Dedifferentiated amniotic fluid mesenchymal stem cell (primary cell): ENCODE results near the gene KCNJ18.
"Not testable (repeated sequence)": the region's sequence is repeated elsewhere in the genome, so short reads cannot be mapped to it uniquely, and the experiment has no call there.

Experiments
- DNase-seq: peaks from one replicate; pipeline ENCODE4 v3.0.0-alpha.2; 2016; ENCODE audit errors: extremely low spot score

Gene KCNJ18

GRCh38 chr17:21724216-21725006 is 32.1 kb downstream of the KCNJ18 start:
- DNase-seq: not testable (repeated sequence)

- not testable (repeated sequence) for DNase-seq
Observed at GRCh38 chr17:21731076-21731475, 38.8 kb downstream of the KCNJ18 start.

- DNase-seq: not testable (repeated sequence)
Observed at GRCh38 chr17:21733931-21734330, 41.6 kb downstream of the KCNJ18 start.

GRCh38 chr17:21735814-21736213 is 43.5 kb downstream of the KCNJ18 start:
- DNase-seq: not testable (repeated sequence)

- DNase-seq: not testable (repeated sequence)
Observed at GRCh38 chr17:21737015-21737580, 44.8 kb downstream of the KCNJ18 start.

GRCh38 chr17:21738241-21738640 is 45.9 kb downstream of the KCNJ18 start:
- DNase-seq: not testable (repeated sequence)

- not testable (repeated sequence) for DNase-seq
Observed at GRCh38 chr17:21738877-21739474, 46.7 kb downstream of the KCNJ18 start.

GRCh38 chr17:21739485-21739884 is 47.2 kb downstream of the KCNJ18 start:
- not testable (repeated sequence) for DNase-seq

GRCh38 chr17:21740836-21741235 is 48.5 kb downstream of the KCNJ18 start:
- DNase-seq: not testable (repeated sequence)

GRCh38 chr17:21741520-21741919 is 49.2 kb downstream of the KCNJ18 start:
- not testable (repeated sequence) for DNase-seq

GRCh38 chr17:21742326-21742725 is 50.0 kb downstream of the KCNJ18 start:
- no peak for DNase-seq

GRCh38 chr17:21744151-21744550 is 51.8 kb downstream of the KCNJ18 start:
- DNase-seq: not testable (repeated sequence)

- not testable (repeated sequence) for DNase-seq
Observed at GRCh38 chr17:21744621-21745020, 52.3 kb downstream of the KCNJ18 start.

GRCh38 chr17:21745385-21746054 is 53.2 kb downstream of the KCNJ18 start:
- DNase-seq: not testable (repeated sequence)

GRCh38 chr17:21746415-21746814 is 54.1 kb downstream of the KCNJ18 start:
- not testable (repeated sequence) for DNase-seq

GRCh38 chr17:21747195-21747915 is 55.0 kb downstream of the KCNJ18 start:
- DNase-seq: not testable (repeated sequence)

- DNase-seq: not testable (repeated sequence)
Observed at GRCh38 chr17:21748686-21749085, 56.4 kb downstream of the KCNJ18 start.

GRCh38 chr17:21749696-21750531 is 57.6 kb downstream of the KCNJ18 start:
- DNase-seq: not testable (repeated sequence)

- DNase-seq: not testable (repeated sequence)
Observed at GRCh38 chr17:21751111-21751510, 58.8 kb downstream of the KCNJ18 start.
